ENCODE measurements around the gene PTPRK. TPM values are rescaled to one million over a fixed set of nuclear protein-coding genes. Genes with fewer than 3 reads are reported as not detected.
"Not testable (repeated sequence)": the region's sequence is repeated elsewhere in the genome, so short reads cannot be mapped to it uniquely, and the experiment has no call there.

The PTPRK gene
- polyA plus RNA-seq, 3 donors: 54.2 to 57.7 (median 56.0) TPM

- DNase-seq (ENCODE audit: low read depth in 3 of 3, low spot score in 2 of 3): no peak
Measured at GRCh38 chr6:127945434-127946097, 574.8 kb downstream of the PTPRK start.

- no peak for DNase-seq (ENCODE audit: low read depth in 3 of 3, low spot score in 2 of 3)
Measured at GRCh38 chr6:127941228-127941627, 579.2 kb downstream of the PTPRK start.

GRCh38 chr6:127939442-127940066 is 580.8 kb downstream of the PTPRK start:
- DNase-seq (ENCODE audit: low read depth in 3 of 3, low spot score in 2 of 3): no peak

- no peak for DNase-seq (ENCODE audit: low read depth in 3 of 3, low spot score in 2 of 3)
Measured at GRCh38 chr6:127938701-127939100, 581.7 kb downstream of the PTPRK start.

GRCh38 chr6:127937747-127938146 is 582.7 kb downstream of the PTPRK start:
- DNase-seq (ENCODE audit: low read depth in 3 of 3, low spot score in 2 of 3): no peak

- no peak for DNase-seq (ENCODE audit: low read depth in 3 of 3, low spot score in 2 of 3)
Measured at GRCh38 chr6:127937102-127937501, 583.3 kb downstream of the PTPRK start.

GRCh38 chr6:127934956-127935355 is 585.4 kb downstream of the PTPRK start:
- DNase-seq (ENCODE audit: low read depth in 3 of 3, low spot score in 2 of 3): no peak

GRCh38 chr6:127933852-127934840 is 586.3 kb downstream of the PTPRK start:
- DNase-seq (ENCODE audit: low read depth in 3 of 3, low spot score in 2 of 3): no peak

GRCh38 chr6:127933137-127933536 is 587.3 kb downstream of the PTPRK start:
- no peak for DNase-seq (ENCODE audit: low read depth in 3 of 3, low spot score in 2 of 3)

- DNase-seq (ENCODE audit: low read depth in 3 of 3, low spot score in 2 of 3): no peak
Measured at GRCh38 chr6:127932708-127933107, 587.7 kb downstream of the PTPRK start.

GRCh38 chr6:127926441-127926840 is 594.0 kb downstream of the PTPRK start:
- DNase-seq (ENCODE audit: low read depth in 3 of 3, low spot score in 2 of 3): not testable (repeated sequence)

GRCh38 chr6:127924440-127924839 is 596.0 kb downstream of the PTPRK start:
- no peak for DNase-seq (ENCODE audit: low read depth in 3 of 3, low spot score in 2 of 3)

GRCh38 chr6:127924031-127924430 is 596.4 kb downstream of the PTPRK start:
- no peak for DNase-seq (ENCODE audit: low read depth in 3 of 3, low spot score in 2 of 3)

GRCh38 chr6:127923135-127923534 is 597.3 kb downstream of the PTPRK start:
- DNase-seq (ENCODE audit: low read depth in 3 of 3, low spot score in 2 of 3): no peak

- DNase-seq (ENCODE audit: low read depth in 3 of 3, low spot score in 2 of 3): no peak
Measured at GRCh38 chr6:127921982-127922381, 598.4 kb downstream of the PTPRK start.

GRCh38 chr6:127920804-127921203 is 599.6 kb downstream of the PTPRK start:
- no peak for DNase-seq (ENCODE audit: low read depth in 3 of 3, low spot score in 2 of 3)
